A549 (cell line): ENCODE measurements around the gene DDX27. TPM values are rescaled to one million over a fixed set of nuclear protein-coding genes. Genes with fewer than 3 reads are reported as not detected.

Experiments used
- ATAC-seq, 2 experiments: fragments of 200-7000 bp in 1 of 2; fragments of >200 bp in 1 of 2; cut with Nextera tagmentation in 1 of 2; cut with Tn5 transposase in 1 of 2; 3 replicates each; pipeline versions ENCODE4 v1.8.0 to v1.9.1; 2018 to 2020; ENCODE audit warnings: mild to moderate bottlenecking in 1 of 2, moderate library complexity in 1 of 2
- CTCF ChIA-PET: fragments of 300-600 bp; sonication (Branson Sonifier 250); formaldehyde crosslinking; extraction: SDS; loops from one replicate; lab custom pipeline; 2021; ENCODE audit warnings: antibody characterized with exemption, inconsistent platforms; lab: Yijun Ruan, JAX
- POLR2A ChIA-PET: fragments of 350-600 bp; formaldehyde crosslinking; extraction: SDS; loops from one replicate; lab custom pipeline; 2021; ENCODE audit warnings: antibody characterized with exemption, inconsistent platforms; lab: Yijun Ruan, JAX
- DNase-seq, 2 experiments: peaks; one replicate each; pipeline versions ENCODE4 v3.0.0 to v3.0.0-alpha.2; 2011 to 2016; ENCODE audit warnings: low read depth in 1 of 2, low spot score in 1 of 2
- FAIRE-seq: peaks from 2 replicates; lab custom pipeline; 2011; peaks lifted over from hg19 to GRCh38; lab: Jason Lieb, UNC
- H3K27ac ChIP-seq, 2 experiments: fragments of >200 bp; sonication (Bioruptor Twin); formaldehyde crosslinking; 3 replicates each; pipeline ENCODE4 v1.5.1; 2016 to 2017
- H3K4me1 ChIP-seq: fragments of >200 bp; sonication (Bioruptor Twin); formaldehyde crosslinking; 3 replicates; pipeline ENCODE4 v1.6.1; 2016
- H3K4me2 ChIP-seq: fragments of >200 bp; sonication (Bioruptor Twin); formaldehyde crosslinking; 3 replicates; pipeline ENCODE4 v1.6.1; 2016
- H3K4me3 ChIP-seq: fragments of >200 bp; sonication (Bioruptor Twin); formaldehyde crosslinking; 3 replicates; pipeline ENCODE4 v1.5.1; 2016
- H3K9me3 ChIP-seq: fragments of >200 bp; sonication (Bioruptor Twin); formaldehyde crosslinking; 3 replicates; pipeline ENCODE4 v1.6.1; 2016
- CEBPB ChIP-seq, 2 experiments: fragments of >200 bp in 1 of 2; sonication (Bioruptor Twin) in 1 of 2; formaldehyde crosslinking in 1 of 2; IDR thresholded peaks; 2 replicates each; pipeline ENCODE4 v1.6.1; 2012 to 2016
- CHD2 ChIP-seq: fragments of 150-350 bp; IDR thresholded peaks from 2 replicates; pipeline ENCODE4 v1.6.1; 2014; ENCODE audit warnings: low read length; ENCODE audit not compliant: partially characterized antibody
- EHF ChIP-seq: fragments of 250-450 bp; sonication (Bioruptor Pico); IDR thresholded peaks from 2 replicates; pipeline ENCODE4 v1.5.0; 2020; ENCODE audit warnings: mild to moderate bottlenecking
- EHMT2 ChIP-seq: fragments of 200-600 bp; sonication (generic); IDR thresholded peaks from 2 replicates; pipeline ENCODE4 v1.6.1; 2016; ENCODE audit warnings: antibody characterized with exemption, low read depth, mild to moderate bottlenecking, moderate library complexity
- FOSL2 ChIP-seq, 2 experiments: fragments of 450-650 bp in 1 of 2; fragments of >200 bp in 1 of 2; sonication (Bioruptor Twin) in 1 of 2; formaldehyde crosslinking; IDR thresholded peaks; 2 replicates each; pipeline versions ENCODE4 v1.5.0 to v1.6.1; 2016 to 2020; ENCODE audit warnings: mild to moderate bottlenecking in 1 of 2, moderate library complexity in 1 of 2
- HDAC2 ChIP-seq: fragments of 200-600 bp; sonication (generic); IDR thresholded peaks from 2 replicates; pipeline ENCODE4 v1.6.1; 2016
- HOXA7 ChIP-seq: fragments of 250-450 bp; sonication (Bioruptor Pico); IDR thresholded peaks from 2 replicates; pipeline ENCODE4 v1.5.0; 2020; ENCODE audit warnings: mild to moderate bottlenecking, moderate library complexity
- JUN ChIP-seq, 2 experiments: fragments of >200 bp; sonication (Bioruptor Twin); formaldehyde crosslinking; IDR thresholded peaks; 2 replicates in 1 of 2; 3 replicates in 1 of 2; pipeline ENCODE4 v1.6.1; 2016 to 2017
- JUNB ChIP-seq: fragments of >200 bp; sonication (Bioruptor Twin); formaldehyde crosslinking; IDR thresholded peaks from 2 replicates; pipeline ENCODE4 v1.6.1; 2016
- MAFK ChIP-seq: fragments of 450-650 bp; IDR thresholded peaks from 2 replicates; pipeline ENCODE4 v1.6.1; 2014; ENCODE audit not compliant: partially characterized antibody
- MAZ ChIP-seq: fragments of 150-350 bp; IDR thresholded peaks from 2 replicates; pipeline ENCODE4 v1.6.1; 2014; ENCODE audit warnings: antibody characterized with exemption, low read depth, low read length, borderline replicate concordance
- NPAS2 ChIP-seq: fragments of 250-450 bp; sonication (Bioruptor Pico); IDR thresholded peaks from 2 replicates; pipeline ENCODE4 v1.8.0; 2022; ENCODE audit warnings: mild to moderate bottlenecking, moderate library complexity, borderline replicate concordance
- POLR2A ChIP-seq: IDR thresholded peaks from 2 replicates; pipeline ENCODE4 v1.6.1; 2012; ENCODE audit warnings: mild to moderate bottlenecking, low read length
- RARB ChIP-seq: fragments of 250-450 bp; sonication (Bioruptor Pico); IDR thresholded peaks from 2 replicates; pipeline ENCODE4 v1.8.0; 2021; ENCODE audit warnings: mild to moderate bottlenecking, moderate library complexity
- RFX5 ChIP-seq: fragments of 450-650 bp; IDR thresholded peaks from 2 replicates; pipeline ENCODE4 v1.7.1; 2014; ENCODE audit warnings: antibody characterized with exemption, mild to moderate bottlenecking, moderate library complexity
- SMC3 ChIP-seq: fragments of >200 bp; sonication (Bioruptor Twin); formaldehyde crosslinking; IDR thresholded peaks from 3 replicates; pipeline ENCODE4 v1.6.1; 2018; ENCODE audit warnings: inconsistent platforms
- TFCP2L1 ChIP-seq: fragments of 250-450 bp; sonication (Bioruptor Pico); IDR thresholded peaks from 2 replicates; pipeline ENCODE4 v1.5.0; 2021; ENCODE audit warnings: mild to moderate bottlenecking
- TP53 ChIP-seq: fragments of 250-450 bp; sonication (Bioruptor Pico); IDR thresholded peaks from 2 replicates; pipeline ENCODE4 v1.5.0; 2021; ENCODE audit warnings: mild to moderate bottlenecking, moderate library complexity
- ZC3H11A ChIP-seq: fragments of 450-650 bp; IDR thresholded peaks from 2 replicates; pipeline ENCODE4 v1.6.1; 2014; ENCODE audit warnings: antibody characterized with exemption, mild to moderate bottlenecking
- ZFP36 ChIP-seq: fragments of 450-650 bp; IDR thresholded peaks from 2 replicates; pipeline ENCODE4 v1.6.1; 2014; ENCODE audit warnings: borderline replicate concordance; ENCODE audit not compliant: partially characterized antibody
- WGBS: methylation state at CpG from one replicate; pipeline ENCODE4 v1.1.6; 2017; ENCODE audit errors: missing lambda C conversion rate; 5-methylcytosine and 5-hydroxymethylcytosine counted together
- polyA plus RNA-seq, 4 experiments: library from polyadenylated mRNA; depleted of rRNA in 3 of 4; stranded (reverse); fragments of >200 nt; fragmentation: RNase III in 1 of 4; extraction: RNeasy Plus Mini Kit Qiagen cat#74134 plus additional on column Dnase treatment in 1 of 4; gene quantifications; 2 replicates in 3 of 4; 3 replicates in 1 of 4; pipeline ENCODE4 v1.2.3, GENCODE V29; 2011 to 2017
- TF ChIP-seq, protein P1 (sequence below): fragments of >200 bp; sonication (Bioruptor Twin); formaldehyde crosslinking; IDR thresholded peaks from 3 replicates; pipeline ENCODE4 v1.5.1; 2016
- TF ChIP-seq, protein P2 (sequence below): IDR thresholded peaks from 2 replicates; pipeline ENCODE4 v1.6.1; 2012; ENCODE audit warnings: low read depth, borderline replicate concordance

Gene DDX27
- polyA plus RNA-seq, 2 of the 4 experiments (the other 2 are of a cell fraction), result 69.3 TPM

DNA sequence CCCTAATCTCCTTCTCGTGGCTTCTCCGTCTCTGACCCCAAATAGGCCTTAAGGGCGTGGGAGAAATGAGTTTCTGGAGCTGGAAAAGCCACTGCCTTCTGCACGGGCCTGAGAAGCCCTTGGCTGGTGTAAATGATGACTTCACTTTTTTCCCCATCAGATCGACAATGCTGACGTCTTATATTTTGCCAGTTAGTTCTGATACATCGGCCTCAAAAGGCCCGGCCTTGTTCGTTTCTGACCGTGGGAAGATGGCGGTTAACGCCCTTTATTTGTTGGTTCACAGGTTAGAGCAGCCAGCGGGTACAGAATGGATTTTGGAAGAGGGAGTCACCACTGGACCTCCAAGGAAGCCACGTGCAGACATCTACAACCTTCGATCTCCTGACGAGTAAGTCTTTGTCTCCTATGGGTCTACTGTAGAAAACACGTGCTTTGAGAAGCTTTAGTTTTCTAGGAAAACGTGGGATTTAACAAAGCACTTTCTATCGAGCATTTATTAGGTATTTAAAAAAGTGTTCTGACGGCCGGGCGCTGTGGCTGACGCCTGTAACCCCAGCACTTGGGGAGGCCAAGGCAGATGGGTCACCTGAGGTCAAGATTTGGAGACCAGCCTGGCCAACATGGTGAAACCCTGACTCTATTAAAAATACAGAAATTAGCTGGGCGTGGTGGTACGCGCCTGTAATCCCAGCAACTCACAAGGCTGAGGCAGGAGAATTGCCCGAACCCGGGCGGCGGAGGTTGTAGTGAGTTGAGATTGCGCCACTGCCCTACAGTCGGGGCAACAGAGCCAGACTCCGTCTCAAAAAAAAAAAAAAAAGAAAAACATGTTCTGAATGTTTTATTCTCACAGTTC lies 59.8 kb downstream of the DDX27 start (continued):
- TF ChIP-seq FOSL2 (IDR thresholded peaks at IDR 0.05) (no peak), FOSL2 (CRISPR knock-in tag; IDR thresholded peaks at IDR 0.05) (no peak), JUN (IDR thresholded peaks at IDR 0.05) (peak; percentile 25 to 80; a peak in 2 of 5 replicates), JUNB (no peak), ZC3H11A (no peak), RFX5 (no peak)

DNA sequence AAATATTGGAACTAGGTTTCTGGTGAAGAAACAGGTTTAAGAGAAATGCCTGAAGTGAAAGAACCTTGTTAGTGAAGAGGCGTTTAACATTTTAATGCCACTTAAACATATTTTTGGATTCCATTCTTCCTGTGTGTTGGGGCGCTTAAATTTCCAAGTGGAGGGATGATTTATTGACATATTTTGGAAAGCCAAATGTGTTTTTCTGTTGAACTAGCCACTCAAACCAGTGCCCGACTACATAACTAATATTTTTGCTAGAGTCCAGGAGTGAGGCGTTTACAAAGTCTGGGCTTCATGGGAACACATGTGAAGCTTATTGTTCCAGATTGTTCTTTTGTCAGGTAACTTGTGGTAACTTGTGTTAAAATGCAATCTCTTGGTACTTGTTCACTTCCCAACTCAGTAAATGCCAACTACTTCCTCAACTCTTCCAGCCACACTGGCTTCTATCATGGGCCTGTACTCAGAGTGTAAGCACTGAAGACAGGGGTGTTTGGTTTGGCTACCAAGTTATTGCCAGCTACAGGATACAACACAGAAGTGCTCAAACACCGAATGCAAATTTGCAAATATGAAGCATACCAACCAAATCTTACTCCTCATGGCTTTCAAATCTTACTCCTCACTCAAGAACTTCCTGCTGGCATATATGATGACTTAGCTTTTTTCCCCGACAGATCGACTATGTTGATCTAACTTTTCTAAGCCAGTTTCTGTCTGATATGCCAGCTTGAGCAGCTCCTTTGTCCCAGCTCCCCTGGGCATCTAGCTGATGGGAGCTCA lies 60.7 kb downstream of the DDX27 start:
- POLR2A ChIA-PET, result interaction anchor here (0.5 to 2.0 kb wide), 6 partner anchors 8 to 327 kb away, joined by 3 to 26 read pairs (median 5); partner anchors contain the start of gene CSE1L
- TF ChIP-seq ZFP36, result no peak
- no peak for TF ChIP-seq NPAS2 (CRISPR knock-in tag)
- peak; percentile 17; the same call in 1 of the 2 replicates for TF ChIP-seq EHF (CRISPR knock-in tag)
- no peak for TF ChIP-seq MAZ
- TF ChIP-seq POLR2A, result no peak
- TF ChIP-seq CHD2, result no peak
- no peak for TF ChIP-seq EHMT2
- 0 out of 2 replicates have a peak, but pooled peaks have one; percentile 72 for TF ChIP-seq TFCP2L1 (CRISPR knock-in tag)
- TF ChIP-seq HDAC2, result no peak
- TF ChIP-seq SMC3, result no peak
- TF ChIP-seq HOXA7, result peak; percentile 74; the same call in 1 of the 2 replicates
- TF ChIP-seq MAFK, result peak; percentile 97
- TF ChIP-seq TP53, result peak; percentile 72; the same call in 1 of the 2 replicates
- TF ChIP-seq RARB, result 0 out of 2 replicates have a peak, but pooled peaks have one; percentile 9
- TF ChIP-seq, protein P1, sequence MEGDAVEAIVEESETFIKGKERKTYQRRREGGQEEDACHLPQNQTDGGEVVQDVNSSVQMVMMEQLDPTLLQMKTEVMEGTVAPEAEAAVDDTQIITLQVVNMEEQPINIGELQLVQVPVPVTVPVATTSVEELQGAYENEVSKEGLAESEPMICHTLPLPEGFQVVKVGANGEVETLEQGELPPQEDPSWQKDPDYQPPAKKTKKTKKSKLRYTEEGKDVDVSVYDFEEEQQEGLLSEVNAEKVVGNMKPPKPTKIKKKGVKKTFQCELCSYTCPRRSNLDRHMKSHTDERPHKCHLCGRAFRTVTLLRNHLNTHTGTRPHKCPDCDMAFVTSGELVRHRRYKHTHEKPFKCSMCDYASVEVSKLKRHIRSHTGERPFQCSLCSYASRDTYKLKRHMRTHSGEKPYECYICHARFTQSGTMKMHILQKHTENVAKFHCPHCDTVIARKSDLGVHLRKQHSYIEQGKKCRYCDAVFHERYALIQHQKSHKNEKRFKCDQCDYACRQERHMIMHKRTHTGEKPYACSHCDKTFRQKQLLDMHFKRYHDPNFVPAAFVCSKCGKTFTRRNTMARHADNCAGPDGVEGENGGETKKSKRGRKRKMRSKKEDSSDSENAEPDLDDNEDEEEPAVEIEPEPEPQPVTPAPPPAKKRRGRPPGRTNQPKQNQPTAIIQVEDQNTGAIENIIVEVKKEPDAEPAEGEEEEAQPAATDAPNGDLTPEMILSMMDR, result no peak
- TF ChIP-seq, protein P2, sequence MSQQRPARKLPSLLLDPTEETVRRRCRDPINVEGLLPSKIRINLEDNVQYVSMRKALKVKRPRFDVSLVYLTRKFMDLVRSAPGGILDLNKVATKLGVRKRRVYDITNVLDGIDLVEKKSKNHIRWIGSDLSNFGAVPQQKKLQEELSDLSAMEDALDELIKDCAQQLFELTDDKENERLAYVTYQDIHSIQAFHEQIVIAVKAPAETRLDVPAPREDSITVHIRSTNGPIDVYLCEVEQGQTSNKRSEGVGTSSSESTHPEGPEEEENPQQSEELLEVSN, result 0 out of 2 replicates have a peak, but pooled peaks have one; percentile 27
- TF ChIP-seq CEBPB (IDR thresholded peaks at IDR 0.05), result no peak
- FAIRE-seq (no peak), ATAC-seq (no peak), DNase-seq (no peak)
- peak overlapping the region; percentile 97 for H3K4me2 ChIP-seq
- CTCF ChIA-PET, result interaction anchor here (0.8 kb wide), 1 partner anchor 9 kb away, joined by 3 read pairs; no protein-coding TSS in a partner anchor
- peak overlapping the region; percentile 92 for H3K4me3 ChIP-seq
- peaks cover 49% of the 10 kb centered on the region for H3K4me1 ChIP-seq
- no peaks in the 10 kb centered on the region for H3K9me3 ChIP-seq
- H3K27ac ChIP-seq, result peak overlapping the region; percentile 98
- 1% methylated on average over 7 of the region's 7 CpGs for WGBS
